Panc1 (cell line): ENCODE data around the gene PNLIPRP2.

ENCODE experiments used
- POLR2AphosphoS5 ChIP-seq: IDR thresholded peaks from 2 replicates; pipeline ENCODE4 v1.6.1; 2012; ENCODE audit warnings: mild to moderate bottlenecking, low read depth, low read length, moderate library complexity
- SIN3A ChIP-seq: IDR thresholded peaks from 2 replicates; pipeline ENCODE4 v1.6.1; 2012; ENCODE audit warnings: low read depth, mild to moderate bottlenecking, low read length, moderate library complexity, borderline replicate concordance; ENCODE audit not compliant: insufficient read depth
- TF ChIP-seq, protein P1 (sequence below): fragments of 450-650 bp; IDR thresholded peaks from 2 replicates; pipeline ENCODE4 v1.5.1; 2017; ENCODE audit warnings: mild to moderate bottlenecking

DNA sequence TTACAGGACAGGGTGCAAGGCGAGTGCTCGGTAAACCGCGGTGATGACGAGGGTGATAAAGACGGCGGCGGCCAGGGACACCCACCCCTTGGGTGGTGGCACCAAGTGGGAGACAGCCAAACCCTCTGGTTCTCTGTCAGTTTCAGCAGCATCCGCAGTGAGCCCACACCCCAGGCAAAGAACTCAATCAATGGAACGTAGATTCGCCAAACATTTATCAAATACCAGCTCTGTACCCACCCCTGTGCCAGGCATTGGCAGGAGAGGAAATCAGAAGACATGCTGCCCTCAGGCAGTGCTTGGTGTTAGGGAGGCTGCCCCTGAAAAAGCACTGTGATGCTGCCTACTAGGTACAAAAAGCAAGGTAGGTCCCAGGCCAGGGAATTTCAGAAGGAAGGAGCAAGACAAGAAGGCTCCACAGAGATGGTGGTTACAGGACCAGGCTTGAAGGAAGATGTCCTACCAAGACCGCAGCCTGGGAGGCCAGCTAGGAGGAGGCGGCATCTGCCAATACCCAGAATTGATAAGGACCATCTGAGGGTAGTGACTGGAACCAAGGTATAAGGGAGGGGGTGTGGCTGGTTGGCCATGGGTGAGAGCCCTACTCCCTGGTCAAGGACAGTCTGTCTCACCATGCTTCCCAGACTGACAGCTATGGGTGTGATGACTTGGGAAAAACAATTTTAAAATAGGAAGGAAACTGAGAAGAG is 10.2 kb upstream of the PNLIPRP2 start:
- TF ChIP-seq, protein P1, sequence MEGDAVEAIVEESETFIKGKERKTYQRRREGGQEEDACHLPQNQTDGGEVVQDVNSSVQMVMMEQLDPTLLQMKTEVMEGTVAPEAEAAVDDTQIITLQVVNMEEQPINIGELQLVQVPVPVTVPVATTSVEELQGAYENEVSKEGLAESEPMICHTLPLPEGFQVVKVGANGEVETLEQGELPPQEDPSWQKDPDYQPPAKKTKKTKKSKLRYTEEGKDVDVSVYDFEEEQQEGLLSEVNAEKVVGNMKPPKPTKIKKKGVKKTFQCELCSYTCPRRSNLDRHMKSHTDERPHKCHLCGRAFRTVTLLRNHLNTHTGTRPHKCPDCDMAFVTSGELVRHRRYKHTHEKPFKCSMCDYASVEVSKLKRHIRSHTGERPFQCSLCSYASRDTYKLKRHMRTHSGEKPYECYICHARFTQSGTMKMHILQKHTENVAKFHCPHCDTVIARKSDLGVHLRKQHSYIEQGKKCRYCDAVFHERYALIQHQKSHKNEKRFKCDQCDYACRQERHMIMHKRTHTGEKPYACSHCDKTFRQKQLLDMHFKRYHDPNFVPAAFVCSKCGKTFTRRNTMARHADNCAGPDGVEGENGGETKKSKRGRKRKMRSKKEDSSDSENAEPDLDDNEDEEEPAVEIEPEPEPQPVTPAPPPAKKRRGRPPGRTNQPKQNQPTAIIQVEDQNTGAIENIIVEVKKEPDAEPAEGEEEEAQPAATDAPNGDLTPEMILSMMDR, result no peak
- TF ChIP-seq SIN3A (no peak), POLR2AphosphoS5 (no peak)
